Esophagus squamous epithelium (tissue), 4 donors: ENCODE measurements around the gene SLC39A5.

Experiments used
- POLR2A ChIP-seq, 4 donors: fragments of 450-650 bp; IDR thresholded peaks; one replicate each; pipeline ENCODE4 v1.6.1; 2017; ENCODE audit warnings: antibody characterized with exemption in 4 of 4, mild to moderate bottlenecking in 4 of 4, moderate library complexity in 3 of 4
- TF ChIP-seq, protein P1 (sequence below), 6 experiments: fragments of 450-650 bp in 4 of 6; fragments of 200-600 bp in 2 of 6; sonication (generic) in 2 of 6; IDR thresholded peaks; one replicate each; pipeline ENCODE4 v1.5.1; 2016 to 2019; ENCODE audit warnings: antibody characterized with exemption in 6 of 6, mild to moderate bottlenecking in 4 of 6, moderate library complexity in 4 of 6

DNA sequence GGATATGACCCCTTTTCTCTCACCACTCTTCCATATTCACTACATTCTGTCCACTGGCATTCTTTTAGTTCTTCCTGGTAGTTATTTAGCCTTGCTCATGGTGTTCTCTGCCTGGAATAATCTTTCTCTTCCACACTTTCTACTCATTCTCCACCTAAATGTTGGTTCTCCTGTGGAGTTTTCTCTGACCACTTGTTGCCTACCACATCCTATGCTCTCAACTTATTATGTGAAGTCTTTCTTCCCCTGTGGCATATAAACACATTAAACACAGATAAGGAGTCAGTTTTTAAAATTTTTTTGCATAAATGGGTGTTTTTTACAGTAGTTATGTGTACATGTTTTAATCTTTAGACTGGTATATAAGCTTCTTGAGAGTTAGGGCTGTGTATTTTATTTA lies 37.3 kb upstream of the SLC39A5 start:
- TF ChIP-seq, protein P1, sequence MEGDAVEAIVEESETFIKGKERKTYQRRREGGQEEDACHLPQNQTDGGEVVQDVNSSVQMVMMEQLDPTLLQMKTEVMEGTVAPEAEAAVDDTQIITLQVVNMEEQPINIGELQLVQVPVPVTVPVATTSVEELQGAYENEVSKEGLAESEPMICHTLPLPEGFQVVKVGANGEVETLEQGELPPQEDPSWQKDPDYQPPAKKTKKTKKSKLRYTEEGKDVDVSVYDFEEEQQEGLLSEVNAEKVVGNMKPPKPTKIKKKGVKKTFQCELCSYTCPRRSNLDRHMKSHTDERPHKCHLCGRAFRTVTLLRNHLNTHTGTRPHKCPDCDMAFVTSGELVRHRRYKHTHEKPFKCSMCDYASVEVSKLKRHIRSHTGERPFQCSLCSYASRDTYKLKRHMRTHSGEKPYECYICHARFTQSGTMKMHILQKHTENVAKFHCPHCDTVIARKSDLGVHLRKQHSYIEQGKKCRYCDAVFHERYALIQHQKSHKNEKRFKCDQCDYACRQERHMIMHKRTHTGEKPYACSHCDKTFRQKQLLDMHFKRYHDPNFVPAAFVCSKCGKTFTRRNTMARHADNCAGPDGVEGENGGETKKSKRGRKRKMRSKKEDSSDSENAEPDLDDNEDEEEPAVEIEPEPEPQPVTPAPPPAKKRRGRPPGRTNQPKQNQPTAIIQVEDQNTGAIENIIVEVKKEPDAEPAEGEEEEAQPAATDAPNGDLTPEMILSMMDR (IDR thresholded peaks at IDR 0.05), result no peak
- TF ChIP-seq POLR2A (IDR thresholded peaks at IDR 0.05), result no peak
